AG09319 (cell line): ENCODE measurements around the gene USP5.
"Not testable (repeated sequence)": the region's sequence is repeated elsewhere in the genome, so short reads cannot be mapped to it uniquely, and the experiment has no call there.

Source experiments
- DNase-seq: peaks from one replicate; pipeline ENCODE4 v3.0.0-alpha.2; 2010; ENCODE audit warnings: low read depth; ENCODE audit errors: extremely low read depth
- TF ChIP-seq, protein P1 (sequence below): IDR thresholded peaks from 2 replicates; pipeline ENCODE4 v1.5.1; 2011; ENCODE audit warnings: low read depth, mild to moderate bottlenecking, inconsistent platforms, low read length, moderate library complexity

USP5 gene

DNA sequence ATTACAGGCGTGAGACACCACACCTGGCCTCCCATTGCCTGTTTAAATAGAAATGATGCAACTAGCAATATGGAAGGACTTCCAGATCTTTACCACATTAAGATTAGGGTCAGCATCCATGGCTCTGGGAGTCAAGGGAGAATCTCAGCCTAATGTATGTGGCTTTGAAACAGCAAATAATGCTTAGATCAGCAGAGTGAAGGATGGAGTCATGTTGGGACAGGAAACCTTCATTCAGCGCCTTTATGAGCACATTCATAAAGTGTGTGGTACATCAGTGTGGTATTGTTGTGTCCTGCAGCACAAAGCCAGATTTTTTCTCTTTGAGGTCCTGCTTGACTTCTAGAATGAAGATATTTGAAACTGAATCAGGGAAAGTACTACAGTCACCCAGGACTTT is 36.4 kb downstream of the USP5 start:
- TF ChIP-seq, protein P1, sequence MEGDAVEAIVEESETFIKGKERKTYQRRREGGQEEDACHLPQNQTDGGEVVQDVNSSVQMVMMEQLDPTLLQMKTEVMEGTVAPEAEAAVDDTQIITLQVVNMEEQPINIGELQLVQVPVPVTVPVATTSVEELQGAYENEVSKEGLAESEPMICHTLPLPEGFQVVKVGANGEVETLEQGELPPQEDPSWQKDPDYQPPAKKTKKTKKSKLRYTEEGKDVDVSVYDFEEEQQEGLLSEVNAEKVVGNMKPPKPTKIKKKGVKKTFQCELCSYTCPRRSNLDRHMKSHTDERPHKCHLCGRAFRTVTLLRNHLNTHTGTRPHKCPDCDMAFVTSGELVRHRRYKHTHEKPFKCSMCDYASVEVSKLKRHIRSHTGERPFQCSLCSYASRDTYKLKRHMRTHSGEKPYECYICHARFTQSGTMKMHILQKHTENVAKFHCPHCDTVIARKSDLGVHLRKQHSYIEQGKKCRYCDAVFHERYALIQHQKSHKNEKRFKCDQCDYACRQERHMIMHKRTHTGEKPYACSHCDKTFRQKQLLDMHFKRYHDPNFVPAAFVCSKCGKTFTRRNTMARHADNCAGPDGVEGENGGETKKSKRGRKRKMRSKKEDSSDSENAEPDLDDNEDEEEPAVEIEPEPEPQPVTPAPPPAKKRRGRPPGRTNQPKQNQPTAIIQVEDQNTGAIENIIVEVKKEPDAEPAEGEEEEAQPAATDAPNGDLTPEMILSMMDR: no peak
- DNase-seq: no peak

DNA sequence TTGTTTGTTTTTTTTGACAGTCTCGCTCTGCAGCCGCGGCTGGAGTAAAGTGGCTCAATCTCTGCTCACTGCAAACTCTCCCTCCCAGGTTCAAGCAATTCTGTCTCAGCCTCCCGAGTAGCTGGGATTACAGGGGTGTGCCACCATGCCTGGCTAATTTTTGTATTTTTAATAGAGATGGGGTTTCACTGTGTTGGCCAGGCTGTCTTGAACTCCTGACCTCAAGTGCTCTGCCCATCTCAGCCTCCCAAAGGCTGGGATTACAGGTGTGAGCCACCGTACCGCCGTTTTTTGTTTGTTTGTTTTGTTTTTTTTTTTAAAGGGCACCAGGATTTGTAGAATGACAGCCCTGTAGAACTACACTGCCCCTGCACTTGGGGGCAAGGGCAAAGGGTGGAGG is 36.8 kb downstream of the USP5 start:
- DNase-seq: not testable (repeated sequence)

DNA sequence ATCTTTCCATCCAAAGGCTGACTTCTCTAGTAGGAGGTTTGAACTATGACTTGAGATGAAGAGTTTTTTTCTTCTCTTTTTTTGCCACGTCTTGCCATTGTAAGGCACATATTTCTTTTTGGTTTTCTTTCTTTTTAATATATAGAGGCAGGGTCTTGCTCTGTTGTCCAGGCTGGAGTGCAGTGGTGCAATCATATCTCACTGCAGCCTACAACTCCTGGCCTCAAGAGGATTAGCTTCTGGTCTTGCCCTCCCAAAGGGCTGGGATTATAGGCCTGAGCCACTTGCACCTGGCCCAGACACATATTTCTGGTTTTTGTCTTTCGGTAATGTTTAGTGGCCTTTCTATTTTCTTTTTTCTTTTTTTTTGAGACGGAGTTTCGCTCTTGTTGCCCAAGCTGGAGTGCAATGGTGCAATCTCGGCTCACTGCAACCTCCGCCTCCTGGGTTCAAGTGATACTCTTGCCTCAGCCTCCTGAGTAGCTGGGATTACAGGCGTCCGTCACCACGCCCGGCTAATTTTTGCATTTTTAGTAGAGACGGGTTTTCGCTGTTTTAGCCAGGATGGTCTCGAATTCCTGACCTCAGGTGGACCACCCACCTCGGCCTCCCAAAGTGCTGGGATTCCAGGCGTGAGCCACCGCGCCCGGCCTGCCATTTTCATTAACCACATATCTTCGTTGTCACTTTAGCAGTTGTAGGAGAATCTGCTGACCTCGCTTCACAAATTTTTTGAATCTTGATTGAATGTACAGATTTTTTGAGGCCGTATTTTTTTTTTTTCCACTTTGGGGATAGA is 38.0 kb downstream of the USP5 start:
- DNase-seq: not testable (repeated sequence)

DNA sequence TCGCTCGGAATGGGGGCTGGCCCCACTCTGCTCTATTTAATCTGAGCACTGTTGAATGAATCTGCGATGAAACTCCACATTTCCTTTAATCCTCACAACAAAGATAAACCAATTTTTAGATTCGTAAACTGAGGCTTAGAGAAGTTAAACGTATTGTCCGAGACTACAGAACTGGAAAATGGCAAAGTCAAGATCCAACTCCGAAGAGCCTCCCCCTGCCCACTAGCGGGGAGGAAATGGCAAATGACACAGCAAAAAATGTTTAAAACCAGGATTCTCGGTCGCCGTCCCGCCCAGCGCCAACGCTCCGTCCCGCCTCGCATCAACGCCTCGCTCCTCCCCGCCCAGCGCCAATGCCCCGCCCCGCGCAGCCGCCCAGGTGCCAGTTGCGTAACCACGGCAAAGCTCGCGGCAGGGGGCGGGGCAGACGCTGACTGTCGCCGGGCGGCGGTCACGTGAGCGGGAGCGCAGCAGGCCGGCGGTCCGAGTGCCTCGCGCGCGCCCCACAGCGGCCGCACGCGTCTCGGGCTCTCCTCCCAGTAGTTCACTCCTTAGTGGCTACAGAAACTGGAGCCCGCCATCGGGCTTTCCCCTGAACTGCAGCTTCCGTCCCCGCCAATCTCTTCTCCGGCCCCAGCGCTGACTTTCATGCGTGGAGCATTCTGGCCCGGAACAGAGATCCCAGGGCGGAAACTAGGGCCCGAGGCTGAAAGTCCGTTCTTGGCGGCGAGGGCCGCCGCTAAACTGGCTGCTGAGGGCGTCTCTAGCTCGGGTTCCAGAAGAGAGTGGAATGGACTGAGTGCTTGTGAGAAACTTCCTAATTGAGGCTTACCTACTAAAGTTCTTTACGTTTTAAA is 39.1 kb downstream of the USP5 start:
- peak; percentile 89 for DNase-seq
- TF ChIP-seq, protein P1: peak; percentile 51

DNA sequence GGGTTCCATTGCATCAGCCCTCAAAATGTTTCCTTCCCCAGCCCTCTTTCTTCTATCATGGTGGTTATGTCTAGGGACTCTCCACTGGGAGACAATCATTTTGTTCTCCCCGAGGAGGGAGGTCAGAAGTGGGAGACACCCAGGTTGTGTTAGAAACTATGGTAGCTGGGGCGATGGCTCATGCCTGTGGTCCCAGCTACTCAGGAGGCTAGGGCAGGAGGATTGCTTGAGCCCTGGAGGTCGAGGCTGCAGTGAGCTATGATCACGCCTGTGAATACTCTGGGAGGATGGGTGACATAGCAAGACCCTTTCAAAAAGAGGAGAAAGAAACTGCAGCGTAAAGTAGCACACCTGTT is 39.7 kb downstream of the USP5 start:
- TF ChIP-seq, protein P1: no peak
- DNase-seq: no peak

DNA sequence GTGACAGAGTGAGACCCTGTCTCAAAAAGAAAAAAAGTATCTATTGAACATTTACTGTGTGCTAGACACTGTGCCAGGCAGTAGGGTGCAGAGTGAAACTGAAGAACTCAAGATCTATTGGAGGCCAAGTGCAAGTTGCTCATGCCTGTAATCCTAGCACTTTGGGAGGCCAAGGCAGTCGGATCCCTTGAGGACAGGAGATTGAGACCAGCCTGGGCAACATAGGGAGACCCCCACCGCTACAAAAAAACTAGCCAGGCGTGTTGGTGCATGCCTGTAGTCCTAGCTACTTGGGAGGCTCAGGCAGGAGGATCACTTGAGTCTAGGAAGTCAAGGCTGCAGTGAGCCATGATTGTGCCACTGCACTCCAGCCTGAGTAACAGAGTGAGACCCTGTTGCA is 40.7 kb downstream of the USP5 start:
- DNase-seq: not testable (repeated sequence)

DNA sequence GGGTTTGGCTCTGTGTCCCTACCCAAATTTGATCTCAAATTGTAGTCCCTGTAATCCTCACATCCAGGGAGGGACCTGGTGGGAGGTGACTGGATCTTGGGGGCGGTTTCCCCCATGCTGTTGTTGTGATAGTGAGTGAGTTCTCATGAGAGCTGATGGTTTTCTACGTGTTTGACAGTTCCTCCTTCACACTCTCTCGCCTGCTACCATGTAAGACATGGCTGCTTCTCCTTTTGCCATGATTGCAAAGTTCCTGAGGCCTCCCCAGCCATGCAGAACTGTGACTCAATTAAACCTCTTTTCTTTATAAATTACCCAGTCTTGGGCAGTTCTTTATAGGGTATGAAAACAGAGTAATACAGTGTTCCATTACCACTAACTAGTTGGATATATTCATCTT is 42.4 kb downstream of the USP5 start:
- DNase-seq: no peak
- TF ChIP-seq, protein P1: no peak

DNA sequence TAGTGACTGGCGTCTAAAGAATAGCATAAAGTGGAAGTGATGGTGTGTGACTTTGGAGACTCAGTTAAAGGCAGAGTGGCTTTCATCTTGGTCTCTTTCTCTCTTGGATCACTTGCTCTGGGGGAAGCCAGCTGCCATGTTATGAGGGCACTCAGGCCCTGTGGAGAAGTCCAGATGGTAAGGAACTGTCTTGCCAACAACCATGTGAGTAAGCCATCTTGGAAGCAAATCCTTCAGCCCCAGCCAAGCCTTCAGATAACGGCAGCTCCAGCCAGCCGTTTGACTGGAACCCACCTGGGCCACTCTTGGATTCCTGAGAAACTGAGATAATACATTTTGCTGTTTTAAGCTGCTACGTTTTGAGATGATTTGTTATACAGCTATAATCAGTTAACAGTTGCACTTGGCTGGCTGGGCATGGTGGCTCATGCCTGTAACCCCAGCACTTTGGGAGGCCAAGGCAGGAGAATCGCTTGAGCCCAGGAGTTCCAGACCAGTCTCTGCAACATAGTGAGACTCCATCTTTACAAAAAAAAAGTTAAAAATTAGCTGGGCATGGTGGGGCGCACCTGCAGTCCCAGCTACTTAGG is 45.0 kb downstream of the USP5 start:
- TF ChIP-seq, protein P1: no peak
- DNase-seq: no peak

DNA sequence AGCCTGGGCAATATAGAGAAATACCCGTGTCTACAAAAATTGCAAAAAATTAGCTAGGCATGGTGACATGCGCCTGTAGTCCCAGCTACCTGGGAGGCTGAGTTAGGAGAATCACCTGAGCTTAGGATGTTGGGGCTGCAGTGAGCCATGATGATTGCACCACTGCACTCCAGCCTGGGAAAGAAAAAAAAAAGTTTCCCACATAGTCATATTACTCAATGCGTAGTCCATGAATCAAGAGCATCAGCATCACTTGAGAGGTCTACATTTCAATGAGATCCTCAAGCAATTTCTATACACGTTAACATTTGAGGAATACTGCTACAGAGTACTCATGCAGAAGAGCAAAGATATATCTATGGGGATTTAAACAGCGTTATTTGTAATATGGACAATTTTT is 47.5 kb downstream of the USP5 start:
- no peak for DNase-seq
- TF ChIP-seq, protein P1: no peak
